ENCODE data around the gene NET1. TPM values are rescaled to one million over a fixed set of nuclear protein-coding genes. Genes with fewer than 3 reads are reported as not detected.

Gene NET1
- total RNA-seq, 1 donor from 2014 or later = 11.3 TPM

GRCh38 chr10:5458425-5458824 lies 46.1 kb downstream of the NET1 start:
- no peaks in the 10 kb centered on the region for H3K27me3 Mint-ChIP-seq (ENCODE audit: unreplicated experiment)
- H3K4me3 Mint-ChIP-seq (ENCODE audit: unreplicated experiment) = no peak overlapping the region
- H3K9me3 Mint-ChIP-seq (ENCODE audit: unreplicated experiment) = no peaks in the 10 kb centered on the region
- H3K36me3 Mint-ChIP-seq (ENCODE audit: unreplicated experiment) = peaks cover 39% of the 10 kb centered on the region
- H3K4me1 Mint-ChIP-seq (ENCODE audit: unreplicated experiment) = peaks cover 12% of the 10 kb centered on the region
- TF ChIP-seq CTCF (IDR thresholded peaks at IDR 0.05) = no peak
- no peak for DNase-seq (ENCODE audit: extremely low spot score, unreplicated experiment)
- no peak overlapping the region for H3K27ac Mint-ChIP-seq (ENCODE audit: unreplicated experiment)

- no peak for DNase-seq (ENCODE audit: extremely low spot score, unreplicated experiment)
- no peak overlapping the region for H3K27ac Mint-ChIP-seq (ENCODE audit: unreplicated experiment)
- no peak for TF ChIP-seq CTCF (IDR thresholded peaks at IDR 0.05)
- H3K36me3 Mint-ChIP-seq (ENCODE audit: unreplicated experiment) = peaks cover 34% of the 10 kb centered on the region
- no peaks in the 10 kb centered on the region for H3K27me3 Mint-ChIP-seq (ENCODE audit: unreplicated experiment)
- peaks cover 12% of the 10 kb centered on the region for H3K4me1 Mint-ChIP-seq (ENCODE audit: unreplicated experiment)
- no peaks in the 10 kb centered on the region for H3K9me3 Mint-ChIP-seq (ENCODE audit: unreplicated experiment)
- H3K4me3 Mint-ChIP-seq (ENCODE audit: unreplicated experiment) = no peak overlapping the region
Observed at GRCh38 chr10:5458949-5459747, 46.8 kb downstream of the NET1 start.

GRCh38 chr10:5460468-5461202 lies 48.3 kb downstream of the NET1 start:
- Mint-ChIP-seq H3K36me3 (ENCODE audit: unreplicated experiment) (peaks cover 20% of the 10 kb centered on the region), H3K27me3 (ENCODE audit: unreplicated experiment) (no peaks in the 10 kb centered on the region), H3K4me3 (ENCODE audit: unreplicated experiment) (no peak overlapping the region), H3K9me3 (ENCODE audit: unreplicated experiment) (no peaks in the 10 kb centered on the region), H3K4me1 (ENCODE audit: unreplicated experiment) (peaks cover 12% of the 10 kb centered on the region), H3K27ac (ENCODE audit: unreplicated experiment) (no peak overlapping the region)
- DNase-seq (ENCODE audit: extremely low spot score, unreplicated experiment) = no peak
- TF ChIP-seq CTCF (IDR thresholded peaks at IDR 0.05) = no peak

GRCh38 chr10:5461203-5461588 lies 48.8 kb downstream of the NET1 start:
- no peak for DNase-seq (ENCODE audit: extremely low spot score, unreplicated experiment)
- H3K4me3 Mint-ChIP-seq (ENCODE audit: unreplicated experiment) = no peak overlapping the region
- no peaks in the 10 kb centered on the region for H3K27me3 Mint-ChIP-seq (ENCODE audit: unreplicated experiment)
- no peak for TF ChIP-seq CTCF (IDR thresholded peaks at IDR 0.05)
- peaks cover 13% of the 10 kb centered on the region for H3K4me1 Mint-ChIP-seq (ENCODE audit: unreplicated experiment)
- no peaks in the 10 kb centered on the region for H3K9me3 Mint-ChIP-seq (ENCODE audit: unreplicated experiment)
- no peak overlapping the region for H3K27ac Mint-ChIP-seq (ENCODE audit: unreplicated experiment)
- peaks cover 15% of the 10 kb centered on the region for H3K36me3 Mint-ChIP-seq (ENCODE audit: unreplicated experiment)
